Esophagus mucosa (tissue), 1 donor: ENCODE data around the gene UTP25. TPM values are rescaled to one million over a fixed set of nuclear protein-coding genes. Genes with fewer than 3 reads are reported as not detected.

Source experiments
- ATAC-seq: fragments of 200-7000 bp; cut with Tn5 transposase; one replicate; pipeline ENCODE4 v1.9.1; 2020
- total RNA-seq: library from RNA; stranded (reverse); gene quantifications from one replicate; pipeline ENCODE4 v1.2.4, GENCODE V29; 2023
- donor health status: DM: yes; HTN: yes; CAD: no.

The UTP25 gene
- total RNA-seq, 1 donor from 2014 or later, result 4.9 TPM

DNA sequence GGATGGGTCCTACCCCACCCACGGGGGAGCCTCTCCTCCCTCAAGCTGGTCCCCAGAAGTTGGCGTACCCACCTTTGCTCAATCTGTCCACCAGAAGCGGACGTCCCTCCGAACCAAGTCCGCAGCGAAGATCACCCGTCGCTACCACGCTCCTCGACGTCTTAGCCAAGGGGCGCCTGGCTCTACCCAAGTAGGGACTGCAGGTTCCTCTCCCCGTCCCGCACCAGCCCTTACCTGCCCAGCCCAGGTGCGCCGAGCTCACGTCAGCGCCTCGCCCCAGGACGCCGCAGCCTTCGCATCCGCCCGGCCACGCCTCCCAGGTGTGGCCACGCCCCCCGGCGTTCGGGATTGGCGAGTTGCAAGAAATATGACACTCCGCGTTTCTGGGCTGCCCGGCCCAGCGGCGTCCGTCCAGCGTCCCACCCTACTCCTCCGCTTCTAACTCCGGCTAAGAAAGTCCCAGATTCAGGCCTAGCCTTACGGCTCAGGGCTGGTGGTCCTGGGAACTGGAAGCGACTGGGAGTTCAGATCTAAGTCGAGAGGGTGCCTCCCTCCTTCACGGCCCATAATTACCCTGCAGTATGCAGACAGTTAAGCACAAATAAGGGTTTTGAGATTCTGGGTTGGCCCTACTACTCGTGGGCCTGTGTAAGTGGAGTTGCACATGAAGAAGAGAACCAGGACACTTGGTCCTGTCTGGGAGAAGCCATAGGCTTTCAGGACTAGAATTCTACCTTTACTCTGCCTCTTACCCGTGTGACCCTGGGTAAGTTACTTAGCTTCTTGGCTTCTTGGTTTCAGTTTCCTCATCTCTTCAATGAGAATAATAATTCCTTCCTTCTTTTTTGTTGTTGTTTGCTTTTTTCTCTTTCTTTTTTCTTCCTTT is 21.7 kb upstream of the UTP25 start, which contains the start of gene IRF6:
TSS of gene IRF6 (minus strand) at position 268 of the 886 bp plus-strand sequence. CDS start 4,729 bp downstream, outside the sequence.
- peak; percentile 93 for ATAC-seq

DNA sequence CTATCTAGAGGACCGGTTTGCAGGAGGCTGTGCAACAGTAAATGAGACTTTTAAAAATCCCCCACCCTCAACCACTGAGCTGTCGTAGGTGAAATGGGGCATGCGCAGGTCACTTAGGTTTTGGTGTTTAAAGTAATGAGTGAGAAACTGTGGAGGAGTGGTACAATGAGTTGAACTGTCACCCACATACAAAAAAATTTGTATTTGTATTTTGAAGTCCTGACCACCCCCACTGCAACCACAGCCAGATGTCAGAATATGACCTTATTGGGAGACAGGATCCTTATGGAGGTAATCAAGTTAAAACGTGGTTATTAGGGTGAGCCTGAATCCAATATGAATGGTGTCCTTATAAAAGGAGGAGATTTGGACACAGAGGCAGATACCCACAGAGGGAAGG is 20.3 kb upstream of the UTP25 start:
- no peak for ATAC-seq

GRCh38 chr1:209808059-209808581 is 19.7 kb upstream of the UTP25 start:
- peak; percentile 40 for ATAC-seq

GRCh38 chr1:209809611-209810010 is 18.2 kb upstream of the UTP25 start:
- peak; percentile 18 for ATAC-seq

- ATAC-seq, result no peak
Measured at GRCh38 chr1:209810783-209811182, 17.0 kb upstream of the UTP25 start.

- ATAC-seq, result no peak
Measured at GRCh38 chr1:209813902-209814301, 13.9 kb upstream of the UTP25 start.

GRCh38 chr1:209815490-209815889 is 12.3 kb upstream of the UTP25 start:
- ATAC-seq, result no peak

DNA sequence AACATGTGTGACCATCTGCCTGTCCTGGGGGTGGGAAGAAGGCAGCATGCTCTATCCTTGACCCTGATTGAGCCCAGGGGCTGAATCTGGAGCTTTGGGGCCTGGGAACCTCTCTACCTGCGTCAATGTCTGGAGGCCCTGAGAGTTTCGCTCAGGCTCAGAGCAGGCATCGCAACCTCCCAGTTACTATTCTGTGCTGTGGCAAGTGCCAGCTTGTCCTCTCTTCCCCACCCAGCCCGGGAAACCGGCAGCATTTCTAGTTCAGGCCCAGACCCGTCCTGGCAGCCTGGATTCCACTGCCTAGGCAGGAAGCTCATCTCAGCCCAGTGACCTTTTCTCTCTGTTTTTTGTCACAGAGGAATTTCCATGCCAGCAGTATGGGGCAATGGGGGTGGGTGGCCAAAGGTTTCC is 11.8 kb upstream of the UTP25 start:
- ATAC-seq, result peak; percentile 97

- ATAC-seq, result no peak
Measured at GRCh38 chr1:209816923-209817322, 10.8 kb upstream of the UTP25 start.

GRCh38 chr1:209817691-209818090 is 10.1 kb upstream of the UTP25 start:
- ATAC-seq, result no peak

DNA sequence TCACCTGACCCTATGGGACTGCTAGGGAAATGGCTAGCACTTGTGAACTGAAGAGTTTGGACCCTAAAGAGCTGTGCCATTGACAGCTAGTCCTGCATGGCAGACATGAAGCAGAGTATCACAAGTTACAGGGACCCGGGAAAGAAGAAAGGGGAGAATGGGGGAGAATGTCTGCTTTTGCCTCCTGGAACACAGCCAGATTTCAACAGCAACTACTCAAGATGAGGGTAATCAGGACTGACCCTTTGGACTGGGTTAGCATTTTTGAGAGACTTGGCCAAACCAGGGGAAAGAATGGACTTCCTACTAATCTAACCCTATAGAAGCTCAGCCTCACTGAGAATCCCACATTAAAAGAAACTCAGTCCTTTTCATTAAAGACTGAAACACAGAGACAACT is 8.7 kb upstream of the UTP25 start:
- no peak for ATAC-seq

- ATAC-seq, result peak; percentile 3
Measured at GRCh38 chr1:209820986-209821385, 6.8 kb upstream of the UTP25 start.

DNA sequence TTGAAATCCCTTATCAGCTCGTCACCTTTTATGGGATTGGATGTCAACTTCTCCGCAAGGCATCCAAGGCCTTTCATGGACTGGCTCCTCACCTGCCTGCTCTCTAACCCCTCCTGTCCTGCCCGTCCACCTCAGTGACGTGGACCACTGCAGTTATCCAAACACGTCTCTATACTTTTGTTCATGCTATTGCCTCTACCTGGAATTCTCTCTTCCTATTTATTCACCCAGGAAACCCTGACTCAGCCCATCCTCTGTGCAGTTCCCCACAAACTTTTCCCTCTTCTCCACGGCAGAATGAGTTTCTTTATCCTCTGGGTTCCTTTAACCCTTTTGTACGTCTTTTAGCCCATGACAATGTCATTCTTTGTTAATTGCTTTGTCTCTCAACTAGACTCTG is 5.1 kb upstream of the UTP25 start:
- no peak for ATAC-seq

DNA sequence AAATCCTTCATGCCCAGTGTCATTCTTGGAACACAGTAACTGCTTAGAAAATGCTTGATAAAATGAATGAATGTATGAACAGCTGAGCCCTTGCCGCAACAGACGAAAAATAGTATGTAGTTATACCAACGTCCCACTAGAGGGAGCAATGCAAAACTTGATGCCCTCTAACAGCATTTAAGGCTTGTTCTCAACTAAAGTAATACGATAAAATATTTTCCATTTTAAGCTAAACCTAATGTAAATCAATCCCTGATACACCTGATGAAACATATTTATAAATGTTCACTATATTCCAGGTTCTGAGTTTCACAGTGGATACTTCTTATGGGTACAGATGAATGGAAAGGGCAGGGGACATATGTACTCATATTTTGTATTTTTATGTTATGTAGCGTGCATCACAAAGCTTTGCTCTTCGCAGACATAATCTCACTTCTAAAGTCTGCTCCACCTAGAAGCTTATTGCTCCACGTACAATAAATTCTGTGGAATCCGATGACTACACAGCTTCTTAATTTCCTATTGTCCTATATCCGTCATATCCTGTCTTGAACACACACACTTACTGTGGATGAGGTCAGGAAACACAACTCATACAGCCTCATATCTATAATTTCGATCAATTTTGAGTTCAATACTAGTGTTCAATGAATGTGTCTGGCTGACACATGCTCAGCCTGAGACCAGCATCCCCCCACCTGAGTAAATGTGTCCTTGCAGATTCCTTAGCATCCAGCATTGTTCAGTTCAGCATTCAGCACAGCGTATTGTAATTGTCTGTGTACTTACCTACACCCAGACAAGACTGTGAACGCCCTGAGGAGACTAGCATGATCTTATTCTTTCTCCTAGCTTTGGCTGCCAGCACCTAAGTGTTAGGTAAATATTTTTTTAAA is 4.4 kb upstream of the UTP25 start:
- ATAC-seq, result peak; percentile 70

GRCh38 chr1:209825591-209826434 is 2.0 kb upstream of the UTP25 start:
- ATAC-seq, result peak; percentile 63

DNA sequence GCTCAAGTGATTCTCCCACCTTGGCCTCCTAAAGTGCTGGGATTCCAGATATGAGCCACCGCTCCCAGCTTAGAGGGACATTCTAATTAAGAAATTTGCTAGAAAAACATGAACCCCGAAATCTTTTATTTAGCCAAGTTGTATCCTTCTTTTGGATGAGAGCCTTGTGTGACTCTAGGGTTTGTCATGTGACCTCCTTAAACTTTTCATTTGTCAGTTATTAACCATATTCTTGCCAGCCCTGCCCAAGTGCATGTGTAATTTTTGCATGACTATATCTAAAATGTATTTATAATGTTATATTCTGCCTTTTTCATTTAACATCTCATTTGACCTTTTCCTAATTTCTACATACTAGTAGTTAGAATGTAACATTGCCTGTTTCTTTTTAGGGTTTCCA is 1.9 kb downstream of the UTP25 start:
- no peak for ATAC-seq

DNA sequence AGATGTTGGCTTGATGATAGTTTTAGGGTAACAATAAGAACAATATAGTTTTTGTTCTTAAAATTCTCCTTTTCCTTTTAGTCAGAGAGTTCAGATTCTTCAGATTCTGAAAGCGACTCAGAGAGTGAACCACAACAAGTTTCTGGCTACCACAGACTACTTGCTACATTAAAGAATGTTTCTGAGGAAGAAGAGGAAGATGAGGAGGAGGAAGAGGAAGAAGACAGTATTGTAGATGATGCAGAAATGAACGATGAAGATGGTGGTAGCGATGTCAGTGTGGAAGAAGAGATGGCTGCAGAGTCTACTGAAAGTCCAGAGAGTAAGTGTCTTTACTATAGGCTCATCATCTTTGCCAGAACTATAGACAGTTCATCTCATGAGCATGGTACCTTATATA is 3.0 kb downstream of the UTP25 start:
- ATAC-seq, result no peak

- ATAC-seq, result no peak
Measured at GRCh38 chr1:209831615-209832014, 3.8 kb downstream of the UTP25 start.

DNA sequence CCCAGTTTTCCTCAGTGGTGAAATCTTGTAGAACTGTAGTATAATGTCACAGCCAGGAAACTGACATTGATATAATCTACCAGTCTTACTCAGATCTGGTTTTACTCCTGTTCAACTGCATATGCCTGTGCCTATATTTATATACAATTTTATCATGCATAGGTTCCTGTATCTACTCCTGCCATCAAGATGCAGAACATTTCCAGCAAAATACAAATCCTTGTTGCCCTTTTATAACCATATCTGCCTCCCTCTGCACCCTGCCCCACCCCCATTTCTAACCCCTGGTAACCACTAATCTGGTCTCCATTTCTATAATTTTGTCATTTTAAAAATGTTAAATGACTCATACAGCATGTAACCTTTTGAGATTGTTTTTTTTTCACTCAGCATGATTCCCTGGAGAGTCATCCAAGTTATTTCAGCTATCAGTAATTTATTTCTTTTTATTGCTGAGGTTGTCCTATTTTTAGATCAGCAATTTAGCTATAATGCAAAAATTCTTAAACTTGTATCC is 8.1 kb downstream of the UTP25 start:
- ATAC-seq, result no peak

GRCh38 chr1:209837671-209838070 is 9.9 kb downstream of the UTP25 start:
- no peak for ATAC-seq

DNA sequence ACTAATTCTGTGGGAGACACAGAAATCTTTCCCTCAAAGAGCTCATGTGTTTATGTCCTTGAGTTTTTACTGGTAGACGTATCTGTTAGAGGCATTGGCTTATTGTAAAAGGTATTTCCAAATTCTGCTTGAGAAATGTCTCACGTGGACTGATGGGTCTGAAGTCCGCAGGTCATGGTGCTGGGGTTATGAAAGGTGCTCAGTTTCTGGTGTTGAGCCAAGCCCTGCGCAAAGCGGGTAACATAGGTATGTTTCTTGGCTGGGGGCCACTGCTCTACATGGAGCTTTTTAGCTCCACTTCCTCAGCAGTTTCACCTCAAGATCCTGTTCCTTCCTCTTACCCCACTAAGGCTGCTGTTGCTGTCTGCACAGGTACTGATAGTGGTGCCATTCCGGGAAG is 10.8 kb downstream of the UTP25 start:
- no peak for ATAC-seq
